Heart left ventricle (tissue), 16 donors: ENCODE data around the gene OSBP2. TPM values are rescaled to one million over a fixed set of nuclear protein-coding genes. Genes with fewer than 3 reads are reported as not detected.

Source experiments
- ATAC-seq, 4 donors: fragments of 200-7000 bp; cut with Tn5 transposase; one replicate each; pipeline ENCODE4 v1.9.1; 2020 to 2022; ENCODE audit warnings: moderate library complexity in 4 of 4, mild to moderate bottlenecking in 3 of 4, moderate number of reproducible peaks in 1 of 4
- DNase-seq, 5 donors: peaks; one replicate each; pipeline ENCODE4 v3.0.0-alpha.2; 2020
- H3K27ac ChIP-seq, 12 donors: fragments of 200-600 bp; sonication (generic) in 4 of 12; one replicate each; pipeline versions ENCODE4 v1.5.0 to v1.8.0; 2016 to 2022; ENCODE audit warnings: mild to moderate bottlenecking in 2 of 12
- H3K27me3 ChIP-seq, 9 donors: fragments of 200-600 bp; sonication (generic) in 2 of 9; one replicate each; pipeline versions ENCODE4 v1.5.1 to v1.8.0; 2016 to 2022; ENCODE audit warnings: mild to moderate bottlenecking in 3 of 9
- H3K36me3 ChIP-seq, 9 donors: fragments of 200-600 bp; sonication (generic) in 2 of 9; one replicate each; pipeline versions ENCODE4 v1.5.0 to v1.8.0; 2018 to 2022; ENCODE audit warnings: mild to moderate bottlenecking in 2 of 9
- H3K4me1 ChIP-seq, 12 donors: fragments of 200-600 bp; sonication (generic) in 4 of 12; one replicate each; pipeline versions ENCODE4 v1.5.0 to v1.8.0; 2016 to 2022; ENCODE audit warnings: mild to moderate bottlenecking in 3 of 12
- H3K4me3 ChIP-seq, 12 donors: fragments of 200-600 bp; sonication (generic) in 4 of 12; one replicate each; pipeline versions ENCODE4 v1.5.0 to v1.8.0; 2017 to 2022; ENCODE audit warnings: mild to moderate bottlenecking in 9 of 12, moderate library complexity in 4 of 12
- H3K9me3 ChIP-seq, 12 donors: fragments of 200-600 bp; sonication (generic) in 4 of 12; one replicate each; pipeline versions ENCODE4 v1.5.0 to v1.8.0; 2016 to 2022; ENCODE audit warnings: mild to moderate bottlenecking in 1 of 12
- POLR2A ChIP-seq, 2 donors: fragments of 450-650 bp; IDR thresholded peaks; one replicate each; pipeline ENCODE4 v1.6.1; 2017; ENCODE audit warnings: antibody characterized with exemption in 2 of 2, mild to moderate bottlenecking in 2 of 2, moderate library complexity in 2 of 2
- WGBS, 4 donors: extraction: QIAGEN DNeasy Blood & Tissue Kit in 2 of 4; methylation state at CpG; one replicate each; pipeline versions ENCODE4 v1.1.5 to v1.1.7; 2013 to 2018; 5-methylcytosine and 5-hydroxymethylcytosine counted together
- intact Hi-C, 10 donors: fragments of 100-400 bp; cut with DNase I; formaldehyde crosslinking; loops; one replicate each; pipeline versions ENCODE4 v1.11.1 to v1.14.2; 2022
- polyA plus RNA-seq, 2 donors: library from polyadenylated mRNA; stranded (reverse); fragments of 200-250 nt; gene quantifications; one replicate each; pipeline ENCODE4 v1.2.3, GENCODE V29; 2013
- total RNA-seq, 9 donors: library from RNA; depleted of rRNA in 2 of 9; stranded (reverse); fragments of >200 nt in 2 of 9; fragmentation: NEBNext Ultra II Directional in 3 of 9; extraction: Animal tissue kit (Norgen Biotek cat#: 25700) in 3 of 9; gene quantifications; one replicate each; pipeline versions ENCODE4 v1.1.0 to v1.2.4, GENCODE V29; 2016 to 2023
- TF ChIP-seq, protein P1 (sequence below), 12 donors: fragments of 200-600 bp; sonication (generic) in 4 of 12; IDR thresholded peaks; one replicate each; pipeline versions ENCODE4 v1.5.0 to v1.8.0; 2018 to 2022; ENCODE audit warnings: antibody characterized with exemption in 12 of 12, mild to moderate bottlenecking in 5 of 12
- donor health status: ischemic (EF 13 %, LVEDD 7.1; RV severe dilation, severe dysfunction).
- donor health status: healthy with polysubstance abuse.
- donor health status: DM: no; HTN: yes; CAD: no.
- donor health status: DM: no; HTN: no; CAD: no.
- donor health status: ischemic (EF 25% LVEDD 6.9; RV normal size, moderate dysfunction).
- donor health status: ischemic (EF 25% LVEDD 5.7; RV mildly dilated, moderate dysfunction).
- donor health status: healthy.
- donor health status: DM: yes; HTN: yes; CAD: no.
- donor health status: ischemic (EF 35%, LVEDD 5.7; RV mildly dilated, moderate dysfunction).
- donor health status: nonischemic (EF 11% LVEDD 7.7; RV severe dilation, severe dysfunction).
- donor health status: DM: yes; HTN: yes; CAD: no.
- donor health status: PGD.
- donor health status: ischemic (EF 29% LVEDD 5.4; RV normal size, mild dysfunction).
- donor health status: nonischemic (EF 23%, LVEDD 6.1; RV moderate dilation, normal function).

The OSBP2 gene
- total and polyA plus RNA-seq, 11 donors, result 2.0 to 23.5 (median 12.2) TPM

DNA sequence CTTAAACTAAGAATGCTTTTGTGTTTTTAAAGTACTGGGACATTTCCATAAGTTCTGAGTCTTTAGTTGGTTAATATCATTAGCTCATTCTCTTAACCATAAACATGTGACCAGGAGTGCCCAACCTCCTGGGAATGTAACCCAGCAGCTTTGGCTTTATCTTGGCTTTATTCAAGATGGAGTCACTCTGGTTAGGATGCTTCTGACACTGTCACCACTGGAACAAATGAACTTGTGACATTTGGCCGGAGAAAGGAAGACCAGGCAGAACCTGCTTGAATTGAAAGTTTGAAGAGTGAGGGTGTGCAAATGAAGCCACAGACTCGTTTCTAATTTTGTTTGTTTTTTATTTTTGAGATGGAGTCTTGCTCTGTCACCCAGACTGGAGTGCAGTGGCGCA, 54.6 kb downstream of the OSBP2 start:
- no peaks in the 10 kb centered on the region for H3K9me3 ChIP-seq
- TF ChIP-seq, protein P1, sequence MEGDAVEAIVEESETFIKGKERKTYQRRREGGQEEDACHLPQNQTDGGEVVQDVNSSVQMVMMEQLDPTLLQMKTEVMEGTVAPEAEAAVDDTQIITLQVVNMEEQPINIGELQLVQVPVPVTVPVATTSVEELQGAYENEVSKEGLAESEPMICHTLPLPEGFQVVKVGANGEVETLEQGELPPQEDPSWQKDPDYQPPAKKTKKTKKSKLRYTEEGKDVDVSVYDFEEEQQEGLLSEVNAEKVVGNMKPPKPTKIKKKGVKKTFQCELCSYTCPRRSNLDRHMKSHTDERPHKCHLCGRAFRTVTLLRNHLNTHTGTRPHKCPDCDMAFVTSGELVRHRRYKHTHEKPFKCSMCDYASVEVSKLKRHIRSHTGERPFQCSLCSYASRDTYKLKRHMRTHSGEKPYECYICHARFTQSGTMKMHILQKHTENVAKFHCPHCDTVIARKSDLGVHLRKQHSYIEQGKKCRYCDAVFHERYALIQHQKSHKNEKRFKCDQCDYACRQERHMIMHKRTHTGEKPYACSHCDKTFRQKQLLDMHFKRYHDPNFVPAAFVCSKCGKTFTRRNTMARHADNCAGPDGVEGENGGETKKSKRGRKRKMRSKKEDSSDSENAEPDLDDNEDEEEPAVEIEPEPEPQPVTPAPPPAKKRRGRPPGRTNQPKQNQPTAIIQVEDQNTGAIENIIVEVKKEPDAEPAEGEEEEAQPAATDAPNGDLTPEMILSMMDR (IDR thresholded peaks at IDR 0.05), result no peak
- no peak for TF ChIP-seq POLR2A (IDR thresholded peaks at IDR 0.05)
- H3K36me3 ChIP-seq, result no peaks in the 10 kb centered on the region
- 75 to 85% (median 83%) methylated on average over 3 of the region's 3 CpGs for WGBS, 4 donors
- no peak overlapping the region for H3K4me3 ChIP-seq
- intact Hi-C loops, result no loop called here
- no peaks in the 10 kb centered on the region for H3K27me3 ChIP-seq
- H3K27ac ChIP-seq, result no peak overlapping the region
- DNase-seq, result no peak
- H3K4me1 ChIP-seq, result peaks cover 0 to 3% (median 0%) of the 10 kb centered on the region in 12 donors
- no peak for ATAC-seq

DNA sequence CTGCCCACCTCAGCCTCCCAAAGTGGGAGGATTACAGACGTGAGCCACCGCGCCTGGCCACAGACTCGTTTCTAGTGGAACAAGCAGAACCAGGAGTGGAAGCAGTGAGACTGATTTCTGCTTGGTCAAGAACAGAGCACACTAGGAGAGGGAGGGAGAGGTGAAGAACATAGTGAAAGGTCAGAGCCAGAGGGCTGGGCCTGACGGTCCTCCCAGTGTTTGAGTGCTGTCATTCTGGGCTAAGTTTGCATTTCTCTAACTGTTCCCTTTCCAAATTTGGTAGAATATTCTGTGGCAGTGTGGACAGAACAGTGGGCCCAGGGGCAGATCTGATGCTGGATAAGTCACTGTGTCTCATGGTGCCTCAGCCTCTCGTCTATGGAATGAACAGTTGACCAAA, 55.2 kb downstream of the OSBP2 start:
- intact Hi-C loops, result loop anchor here in 2 of 10 donors (10.0 kb wide), 2 partner anchors 305 to 355 kb away; partner anchors contain the start of gene SEC14L2 (in 1 of the 2)

DNA sequence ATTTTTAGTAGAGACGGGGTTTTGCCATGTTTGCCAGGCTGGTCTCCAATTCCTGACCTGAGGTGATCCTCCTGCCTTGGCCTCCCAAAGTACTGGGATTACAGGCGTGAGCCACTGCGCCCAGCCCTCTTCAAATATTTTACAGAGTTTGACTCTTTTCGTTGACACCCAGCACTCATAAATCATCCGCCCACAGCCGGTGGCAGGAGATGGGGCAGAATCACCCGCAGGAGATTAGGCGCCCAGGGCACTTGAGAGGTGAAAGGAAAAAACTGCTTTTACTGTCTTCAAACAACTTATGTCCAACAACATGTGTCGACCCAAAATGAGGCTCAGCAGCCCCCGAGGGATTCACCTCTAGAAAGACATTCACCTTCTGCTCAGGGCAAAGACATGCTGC, 56.9 kb downstream of the OSBP2 start:
- no peak overlapping the region for H3K27ac ChIP-seq
- no peaks in the 10 kb centered on the region for H3K36me3 ChIP-seq
- ATAC-seq (no peak), DNase-seq (no peak)
- TF ChIP-seq POLR2A (IDR thresholded peaks at IDR 0.05), result no peak
- TF ChIP-seq, protein P1 (IDR thresholded peaks at IDR 0.05), result no peak
- H3K9me3 ChIP-seq, result no peaks in the 10 kb centered on the region
- peaks cover 0 to 3% (median 0%) of the 10 kb centered on the region in 12 donors for H3K4me1 ChIP-seq
- no peaks in the 10 kb centered on the region for H3K27me3 ChIP-seq
- intact Hi-C loops, result loop anchor here in 2 of 10 donors (10.0 kb wide), 2 partner anchors 307 to 357 kb away; partner anchors contain the start of gene SEC14L2 (in 1 of the 2)
- no peak overlapping the region for H3K4me3 ChIP-seq
- WGBS, 4 donors, result 78 to 90% (median 87%) methylated on average over 10 of the region's 10 CpGs

More for the DNA sequence above, 55.2 kb downstream of the OSBP2 start:
- DNase-seq (no peak), ATAC-seq (no peak)
- TF ChIP-seq POLR2A (IDR thresholded peaks at IDR 0.05), result no peak
- TF ChIP-seq, protein P1 (IDR thresholded peaks at IDR 0.05), result no peak
- Histone ChIP-seq H3K9me3 (no peaks in the 10 kb centered on the region), H3K27me3 (no peaks in the 10 kb centered on the region), H3K27ac (no peak overlapping the region), H3K36me3 (no peaks in the 10 kb centered on the region), H3K4me1 (peaks cover 0 to 3% (median 0%) of the 10 kb centered on the region in 12 donors), H3K4me3 (no peak overlapping the region)
- 76 to 85% (median 82%) methylated on average over 6 of the region's 6 CpGs for WGBS, 4 donors

DNA sequence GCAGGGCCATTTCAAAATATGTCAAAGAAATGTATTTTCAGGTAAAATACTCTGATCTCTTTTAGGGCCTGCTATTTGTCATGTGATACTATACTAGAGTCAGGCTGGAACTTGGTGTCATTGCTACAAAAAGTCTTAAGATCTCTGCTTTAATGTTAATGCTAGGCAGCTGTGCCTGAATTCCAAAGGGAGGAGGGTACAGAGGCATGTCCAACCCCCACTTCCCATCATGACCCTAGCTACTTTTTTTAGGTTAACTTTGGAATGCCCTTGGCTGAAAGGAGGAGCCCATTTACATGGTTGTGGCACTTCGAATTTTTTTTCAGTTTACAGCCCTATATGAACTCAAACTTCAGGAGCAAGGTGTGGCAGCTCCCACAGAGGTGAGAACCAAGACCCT, 58.1 kb downstream of the OSBP2 start:
- Histone ChIP-seq H3K4me1 (peaks cover 0 to 3% (median 0%) of the 10 kb centered on the region in 12 donors), H3K27me3 (no peaks in the 10 kb centered on the region), H3K36me3 (no peaks in the 10 kb centered on the region), H3K4me3 (no peak overlapping the region), H3K9me3 (no peaks in the 10 kb centered on the region), H3K27ac (no peak overlapping the region)
- no peak for ATAC-seq
- DNase-seq, result no peak
- TF ChIP-seq POLR2A (IDR thresholded peaks at IDR 0.05), result no peak
- TF ChIP-seq, protein P1 (IDR thresholded peaks at IDR 0.05), result no peak
- intact Hi-C loops, result loop anchor here in 2 of 10 donors (10.0 kb wide), 2 partner anchors 308 to 358 kb away; partner anchors contain the start of gene SEC14L2 (in 1 of the 2)
- WGBS, 4 donors, result 36 to 47% (median 42%) methylated on average over 1 of the region's 1 CpG
